Measurements from ENCODE around the gene GNL2.

The GNL2 gene

GRCh38 chr1:37574834-37575480 is 20.8 kb downstream of the GNL2 start:
- H3K36me3 ChIP-seq (replicated peaks; ENCODE audit: low read depth, low read length) = peaks cover 41% of the 10 kb centered on the region
- no peak overlapping the region for H3K9ac ChIP-seq (ENCODE audit: low read length)

GRCh38 chr1:37570528-37571334 is 25.0 kb downstream of the GNL2 start:
- no peak overlapping the region for H3K27ac ChIP-seq (ENCODE audit: low read length)
- H3K36me3 ChIP-seq (replicated peaks; ENCODE audit: low read depth, low read length) = peaks cover 65% of the 10 kb centered on the region
- no peak overlapping the region for H3K4me2 ChIP-seq (ENCODE audit: low read length)
- TF ChIP-seq CTCF (IDR thresholded peaks at IDR 0.05; ENCODE audit: low read depth, low read length) (no peak), EZH2phosphoT487 (IDR thresholded peaks at IDR 0.05; ENCODE audit: low read depth) (no peak)
- H3K4me1 ChIP-seq (ENCODE audit: low read length) = peaks cover 11% of the 10 kb centered on the region
- no peak overlapping the region for H3K9ac ChIP-seq (ENCODE audit: low read length)
- H3K27me3 ChIP-seq (ENCODE audit: low read depth, low read length) = no peaks in the 10 kb centered on the region
- H4K20me1 ChIP-seq (ENCODE audit: insufficient read depth, low read length) = no peaks in the 10 kb centered on the region
- no peaks in the 10 kb centered on the region for H3K79me2 ChIP-seq (ENCODE audit: low read length)
- H2AFZ ChIP-seq (ENCODE audit: low read depth, low read length) = no peak overlapping the region
- H3K4me3 ChIP-seq (ENCODE audit: low read length) = no peak overlapping the region
- H3K9me3 ChIP-seq (ENCODE audit: insufficient read depth, low read length) = no peaks in the 10 kb centered on the region

More at GRCh38 chr1:37574834-37575480, 20.8 kb downstream of the GNL2 start:
- H3K9me3 ChIP-seq (ENCODE audit: insufficient read depth, low read length) = no peaks in the 10 kb centered on the region
- H4K20me1 ChIP-seq (ENCODE audit: insufficient read depth, low read length) = no peaks in the 10 kb centered on the region
- H3K27me3 ChIP-seq (ENCODE audit: low read depth, low read length) = no peaks in the 10 kb centered on the region
- H3K4me1 ChIP-seq (ENCODE audit: low read length) = peaks cover 14% of the 10 kb centered on the region
- TF ChIP-seq CTCF (IDR thresholded peaks at IDR 0.05; ENCODE audit: low read depth, low read length) (no peak), EZH2phosphoT487 (IDR thresholded peaks at IDR 0.05; ENCODE audit: low read depth) (no peak)
- H2AFZ ChIP-seq (ENCODE audit: low read depth, low read length) = no peak overlapping the region
- H3K79me2 ChIP-seq (ENCODE audit: low read length) = no peaks in the 10 kb centered on the region
- H3K4me3 ChIP-seq (ENCODE audit: low read length) = no peak overlapping the region
- peak overlapping the region; percentile 25 for H3K27ac ChIP-seq (ENCODE audit: low read length)
- peak overlapping the region; percentile 33 for H3K4me2 ChIP-seq (ENCODE audit: low read length)

- no peaks in the 10 kb centered on the region for H4K20me1 ChIP-seq (ENCODE audit: insufficient read depth, low read length)
- H3K4me1 ChIP-seq (ENCODE audit: low read length) = no peaks in the 10 kb centered on the region
- H3K9me3 ChIP-seq (ENCODE audit: insufficient read depth, low read length) = no peaks in the 10 kb centered on the region
- H3K79me2 ChIP-seq (ENCODE audit: low read length) = no peaks in the 10 kb centered on the region
- no peak overlapping the region for H2AFZ ChIP-seq (ENCODE audit: low read depth, low read length)
- H3K27ac ChIP-seq (ENCODE audit: low read length) = no peak overlapping the region
- no peak overlapping the region for H3K4me2 ChIP-seq (ENCODE audit: low read length)
- TF ChIP-seq CTCF (IDR thresholded peaks at IDR 0.05; ENCODE audit: low read depth, low read length) (no peak), EZH2phosphoT487 (IDR thresholded peaks at IDR 0.05; ENCODE audit: low read depth) (no peak)
- H3K4me3 ChIP-seq (ENCODE audit: low read length) = no peak overlapping the region
- H3K36me3 ChIP-seq (replicated peaks; ENCODE audit: low read depth, low read length) = peaks cover 40% of the 10 kb centered on the region
- no peaks in the 10 kb centered on the region for H3K27me3 ChIP-seq (ENCODE audit: low read depth, low read length)
- H3K9ac ChIP-seq (ENCODE audit: low read length) = no peak overlapping the region
These were observed 28.7 kb downstream of the GNL2 start for GRCh38 chr1:37567023-37567422.

GRCh38 chr1:37564892-37565291 is 30.8 kb downstream of the GNL2 start:
- no peaks in the 10 kb centered on the region for H3K79me2 ChIP-seq (ENCODE audit: low read length)
- H3K27me3 ChIP-seq (ENCODE audit: low read depth, low read length) = no peaks in the 10 kb centered on the region
- H3K9me3 ChIP-seq (ENCODE audit: insufficient read depth, low read length) = no peaks in the 10 kb centered on the region
- peaks cover 36% of the 10 kb centered on the region for H3K36me3 ChIP-seq (replicated peaks; ENCODE audit: low read depth, low read length)
- H3K4me3 ChIP-seq (ENCODE audit: low read length) = no peak overlapping the region
- no peaks in the 10 kb centered on the region for H4K20me1 ChIP-seq (ENCODE audit: insufficient read depth, low read length)
- H2AFZ ChIP-seq (ENCODE audit: low read depth, low read length) = no peak overlapping the region
- no peak overlapping the region for H3K9ac ChIP-seq (ENCODE audit: low read length)
- H3K4me1 ChIP-seq (ENCODE audit: low read length) = no peaks in the 10 kb centered on the region
- no peak overlapping the region for H3K27ac ChIP-seq (ENCODE audit: low read length)
- no peak overlapping the region for H3K4me2 ChIP-seq (ENCODE audit: low read length)
- no peak for TF ChIP-seq EZH2phosphoT487 (IDR thresholded peaks at IDR 0.05; ENCODE audit: low read depth)
- no peak for TF ChIP-seq CTCF (IDR thresholded peaks at IDR 0.05; ENCODE audit: low read depth, low read length)

Data from OCI-LY3 (cell line).